Measurements from ENCODE around the gene DPP6.

The DPP6 gene

DNA sequence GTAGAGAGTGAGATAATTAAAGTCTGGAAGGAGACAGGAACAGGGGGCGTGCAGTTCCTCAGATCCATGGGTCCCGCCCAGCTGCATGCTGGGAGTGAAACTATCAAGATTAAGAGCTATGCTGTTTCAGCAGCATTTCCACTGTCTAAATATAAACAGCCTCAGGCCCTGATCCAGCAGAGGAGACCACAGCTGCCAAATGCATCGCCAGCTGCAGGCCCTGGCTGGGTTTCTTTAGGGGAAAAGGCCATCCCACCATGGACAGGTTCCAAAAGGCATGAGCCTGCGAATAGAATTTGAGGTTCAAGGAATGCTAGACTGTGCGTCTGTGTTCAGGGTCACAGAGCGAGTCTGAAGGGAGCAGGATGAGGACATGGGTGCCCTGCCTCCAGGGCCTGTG lies 539.3 kb downstream of the DPP6 start:
- ChIA-PET CTCF (no interaction called here), POLR2A (no interaction called here)
- TF ChIP-seq SP1 (IDR thresholded peaks at IDR 0.05) = no peak
- no peak for TF ChIP-seq ZNF384 (IDR thresholded peaks at IDR 0.05)
- TF ChIP-seq CTBP1 (IDR thresholded peaks at IDR 0.05; ENCODE audit: borderline replicate concordance) = no peak
- TF ChIP-seq FOXM1 (IDR thresholded peaks at IDR 0.05; ENCODE audit: borderline replicate concordance) = no peak
- TF ChIP-seq PKNOX1 (IDR thresholded peaks at IDR 0.05) = no peak
- TF ChIP-seq SUZ12 (IDR thresholded peaks at IDR 0.05) = no peak
- no peak for TF ChIP-seq L3MBTL2 (conservative IDR thresholded peaks at IDR 0.05)
- TF ChIP-seq HDGF (IDR thresholded peaks at IDR 0.05; ENCODE audit: borderline replicate concordance) = no peak
- TF ChIP-seq ARNT (IDR thresholded peaks at IDR 0.05) = no peak
- TF ChIP-seq FOXA1 (IDR thresholded peaks at IDR 0.05) = no peak
- no peak for TF ChIP-seq LEF1 (IDR thresholded peaks at IDR 0.05; ENCODE audit: borderline replicate concordance)
- TF ChIP-seq TARDBP (IDR thresholded peaks at IDR 0.05) = no peak
- no peak for TF ChIP-seq ELF4 (IDR thresholded peaks at IDR 0.05)
- no peak for TF ChIP-seq BHLHE40 (IDR thresholded peaks at IDR 0.05; ENCODE audit: borderline replicate concordance)
- no peak for TF ChIP-seq FOXK2 (IDR thresholded peaks at IDR 0.05)
- no peak for TF ChIP-seq NFRKB (IDR thresholded peaks at IDR 0.05)
- peak; percentile 2 for DNase-seq (ENCODE audit: extremely low spot score)

- CTCF ChIA-PET = no interaction called here
- peak; percentile 3 for DNase-seq (ENCODE audit: extremely low spot score)
These were observed 540.2 kb downstream of the DPP6 start for GRCh38 chr7:154592388-154592787.

GRCh38 chr7:154598396-154598795 lies 546.2 kb downstream of the DPP6 start:
- peak; percentile 4 for DNase-seq (ENCODE audit: extremely low spot score)
- TF ChIP-seq FOXK2 (IDR thresholded peaks at IDR 0.05) = no peak
- no peak for TF ChIP-seq L3MBTL2 (conservative IDR thresholded peaks at IDR 0.05)
- TF ChIP-seq FOXA1 (IDR thresholded peaks at IDR 0.05) = no peak
- no peak for TF ChIP-seq NFRKB (IDR thresholded peaks at IDR 0.05)
- no peak for TF ChIP-seq CTBP1 (IDR thresholded peaks at IDR 0.05; ENCODE audit: borderline replicate concordance)
- TF ChIP-seq ZNF384 (IDR thresholded peaks at IDR 0.05) = no peak
- no peak for TF ChIP-seq ARNT (IDR thresholded peaks at IDR 0.05)
- TF ChIP-seq LEF1 (IDR thresholded peaks at IDR 0.05; ENCODE audit: borderline replicate concordance) = no peak
- no peak for TF ChIP-seq SUZ12 (IDR thresholded peaks at IDR 0.05)
- no peak for TF ChIP-seq BHLHE40 (IDR thresholded peaks at IDR 0.05; ENCODE audit: borderline replicate concordance)
- TF ChIP-seq FOXM1 (IDR thresholded peaks at IDR 0.05; ENCODE audit: borderline replicate concordance) = no peak
- no peak for TF ChIP-seq ELF4 (IDR thresholded peaks at IDR 0.05)
- no peak for TF ChIP-seq PKNOX1 (IDR thresholded peaks at IDR 0.05)
- TF ChIP-seq TARDBP (IDR thresholded peaks at IDR 0.05) = no peak
- TF ChIP-seq HDGF (IDR thresholded peaks at IDR 0.05; ENCODE audit: borderline replicate concordance) = no peak
- no peak for TF ChIP-seq SP1 (IDR thresholded peaks at IDR 0.05)
- CTCF ChIA-PET = no interaction called here
- POLR2A ChIA-PET = no interaction called here

More at GRCh38 chr7:154592388-154592787, 540.2 kb downstream of the DPP6 start:
- POLR2A ChIA-PET = no interaction called here
- no peak for TF ChIP-seq SP1 (IDR thresholded peaks at IDR 0.05)
- no peak for TF ChIP-seq SUZ12 (IDR thresholded peaks at IDR 0.05)
- no peak for TF ChIP-seq ELF4 (IDR thresholded peaks at IDR 0.05)
- no peak for TF ChIP-seq FOXM1 (IDR thresholded peaks at IDR 0.05; ENCODE audit: borderline replicate concordance)
- TF ChIP-seq L3MBTL2 (conservative IDR thresholded peaks at IDR 0.05) = no peak
- TF ChIP-seq ZNF384 (IDR thresholded peaks at IDR 0.05) = no peak
- no peak for TF ChIP-seq LEF1 (IDR thresholded peaks at IDR 0.05; ENCODE audit: borderline replicate concordance)

DNA sequence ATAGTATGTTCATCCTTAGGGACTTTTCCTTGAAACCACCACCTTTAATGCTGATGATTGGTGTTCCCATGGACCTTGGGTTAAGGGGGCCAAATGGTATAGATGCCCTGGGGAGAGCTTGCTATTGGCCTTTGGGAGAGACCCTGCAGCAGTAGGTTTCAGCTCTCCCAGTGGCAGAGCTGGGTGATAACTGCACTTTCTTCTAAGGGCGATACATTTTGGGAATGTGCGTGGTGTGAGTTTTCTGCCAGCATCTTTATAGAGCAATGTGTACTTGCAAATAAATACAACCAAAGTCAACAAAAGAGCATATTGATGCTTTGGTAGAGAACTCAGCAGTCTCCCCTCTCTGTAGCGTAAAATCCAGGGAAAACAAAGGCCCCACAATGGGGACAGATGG lies 546.7 kb downstream of the DPP6 start:
- peak; percentile 3 for DNase-seq (ENCODE audit: extremely low spot score)
- ChIA-PET CTCF (no interaction called here), POLR2A (no interaction called here)
- no peak for TF ChIP-seq LEF1 (IDR thresholded peaks at IDR 0.05; ENCODE audit: borderline replicate concordance)
- TF ChIP-seq L3MBTL2 (conservative IDR thresholded peaks at IDR 0.05) = no peak
- no peak for TF ChIP-seq SUZ12 (IDR thresholded peaks at IDR 0.05)
- no peak for TF ChIP-seq ELF4 (IDR thresholded peaks at IDR 0.05)
- no peak for TF ChIP-seq FOXM1 (IDR thresholded peaks at IDR 0.05; ENCODE audit: borderline replicate concordance)
- TF ChIP-seq FOXA1 (IDR thresholded peaks at IDR 0.05) = no peak
- TF ChIP-seq ZNF384 (IDR thresholded peaks at IDR 0.05) = no peak

- no peak for DNase-seq (ENCODE audit: extremely low spot score)
- POLR2A ChIA-PET = no interaction called here
- no peak for TF ChIP-seq CTBP1 (IDR thresholded peaks at IDR 0.05; ENCODE audit: borderline replicate concordance)
- no peak for TF ChIP-seq L3MBTL2 (conservative IDR thresholded peaks at IDR 0.05)
- no peak for TF ChIP-seq SUZ12 (IDR thresholded peaks at IDR 0.05)
- no peak for TF ChIP-seq LEF1 (IDR thresholded peaks at IDR 0.05; ENCODE audit: borderline replicate concordance)
- TF ChIP-seq ELF4 (IDR thresholded peaks at IDR 0.05) = no peak
- TF ChIP-seq PKNOX1 (IDR thresholded peaks at IDR 0.05) = no peak
- TF ChIP-seq ARNT (IDR thresholded peaks at IDR 0.05) = no peak
- TF ChIP-seq SP1 (IDR thresholded peaks at IDR 0.05) = no peak
- TF ChIP-seq FOXK2 (IDR thresholded peaks at IDR 0.05) = no peak
- TF ChIP-seq NFRKB (IDR thresholded peaks at IDR 0.05) = no peak
- no peak for TF ChIP-seq FOXA1 (IDR thresholded peaks at IDR 0.05)
- no peak for TF ChIP-seq BHLHE40 (IDR thresholded peaks at IDR 0.05; ENCODE audit: borderline replicate concordance)
- no peak for TF ChIP-seq ZNF384 (IDR thresholded peaks at IDR 0.05)
- no peak for TF ChIP-seq HDGF (IDR thresholded peaks at IDR 0.05; ENCODE audit: borderline replicate concordance)
- TF ChIP-seq FOXM1 (IDR thresholded peaks at IDR 0.05; ENCODE audit: borderline replicate concordance) = no peak
- CTCF ChIA-PET = no interaction called here
These were observed 558.7 kb downstream of the DPP6 start for GRCh38 chr7:154610903-154611302.

GRCh38 chr7:154613811-154614210 lies 561.6 kb downstream of the DPP6 start:
- CTCF ChIA-PET = interaction anchor here (0.9 kb wide), 1 partner anchor 110 kb away, joined by 3 read pairs; no protein-coding TSS in a partner anchor
- no peak for TF ChIP-seq FOXM1 (IDR thresholded peaks at IDR 0.05; ENCODE audit: borderline replicate concordance)
- no peak for TF ChIP-seq FOXK2 (IDR thresholded peaks at IDR 0.05)
- no peak for TF ChIP-seq ELF4 (IDR thresholded peaks at IDR 0.05)
- TF ChIP-seq SUZ12 (IDR thresholded peaks at IDR 0.05) = no peak
- TF ChIP-seq ZNF384 (IDR thresholded peaks at IDR 0.05) = no peak
- TF ChIP-seq HDGF (IDR thresholded peaks at IDR 0.05; ENCODE audit: borderline replicate concordance) = no peak
- no peak for TF ChIP-seq TARDBP (IDR thresholded peaks at IDR 0.05)
- no peak for TF ChIP-seq FOXA1 (IDR thresholded peaks at IDR 0.05)
- no peak for TF ChIP-seq SP1 (IDR thresholded peaks at IDR 0.05)
- TF ChIP-seq CTBP1 (IDR thresholded peaks at IDR 0.05; ENCODE audit: borderline replicate concordance) = no peak
- TF ChIP-seq LEF1 (IDR thresholded peaks at IDR 0.05; ENCODE audit: borderline replicate concordance) = no peak
- TF ChIP-seq PKNOX1 (IDR thresholded peaks at IDR 0.05) = no peak
- TF ChIP-seq NFRKB (IDR thresholded peaks at IDR 0.05) = no peak
- POLR2A ChIA-PET = no interaction called here
- DNase-seq (ENCODE audit: extremely low spot score) = no peak

All from HEK293T (cell line).